Neutrophil (primary cell): ENCODE results near the gene INO80E.

Experiments used
- H3K27ac ChIP-seq: fragments of 200-600 bp; sonication (generic); 2 replicates; pipeline ENCODE4 v1.5.1; 2016; ENCODE audit warnings: mild to moderate bottlenecking, moderate library complexity
- H3K27me3 ChIP-seq: fragments of 200-600 bp; sonication (generic); 2 replicates; pipeline ENCODE4 v1.6.0; 2016; ENCODE audit warnings: mild to moderate bottlenecking
- H3K36me3 ChIP-seq: fragments of 200-600 bp; sonication (generic); 2 replicates; pipeline ENCODE4 v1.5.1; 2017
- H3K4me1 ChIP-seq, 2 experiments: fragments of 200-600 bp in 1 of 2; sonication (generic) in 1 of 2; 1 replicate in 1 of 2; 2 replicates in 1 of 2; pipeline versions ENCODE4 v1.5.1 to v1.6.1; 2013 to 2016; ENCODE audit warnings: low read depth in 1 of 2, low read length in 1 of 2, mild to moderate bottlenecking in 1 of 2, moderate library complexity in 1 of 2; ENCODE audit not compliant: control insufficient read depth in 1 of 2, insufficient read depth in 1 of 2
- H3K4me3 ChIP-seq, 2 experiments: fragments of 200-600 bp in 1 of 2; sonication (generic) in 1 of 2; 1 replicate in 1 of 2; 2 replicates in 1 of 2; pipeline ENCODE4 v1.5.1; 2013 to 2016; ENCODE audit warnings: low read depth in 1 of 2, low read length in 1 of 2, mild to moderate bottlenecking in 1 of 2, moderate library complexity in 1 of 2
- H3K9me3 ChIP-seq: fragments of 200-600 bp; sonication (generic); 2 replicates; pipeline ENCODE4 v1.5.1; 2016
- TF ChIP-seq, protein P1 (sequence below): fragments of 200-600 bp; sonication (generic); IDR thresholded peaks from 2 replicates; pipeline ENCODE4 v1.5.1; 2016; ENCODE audit warnings: antibody characterized with exemption

Gene INO80E

DNA sequence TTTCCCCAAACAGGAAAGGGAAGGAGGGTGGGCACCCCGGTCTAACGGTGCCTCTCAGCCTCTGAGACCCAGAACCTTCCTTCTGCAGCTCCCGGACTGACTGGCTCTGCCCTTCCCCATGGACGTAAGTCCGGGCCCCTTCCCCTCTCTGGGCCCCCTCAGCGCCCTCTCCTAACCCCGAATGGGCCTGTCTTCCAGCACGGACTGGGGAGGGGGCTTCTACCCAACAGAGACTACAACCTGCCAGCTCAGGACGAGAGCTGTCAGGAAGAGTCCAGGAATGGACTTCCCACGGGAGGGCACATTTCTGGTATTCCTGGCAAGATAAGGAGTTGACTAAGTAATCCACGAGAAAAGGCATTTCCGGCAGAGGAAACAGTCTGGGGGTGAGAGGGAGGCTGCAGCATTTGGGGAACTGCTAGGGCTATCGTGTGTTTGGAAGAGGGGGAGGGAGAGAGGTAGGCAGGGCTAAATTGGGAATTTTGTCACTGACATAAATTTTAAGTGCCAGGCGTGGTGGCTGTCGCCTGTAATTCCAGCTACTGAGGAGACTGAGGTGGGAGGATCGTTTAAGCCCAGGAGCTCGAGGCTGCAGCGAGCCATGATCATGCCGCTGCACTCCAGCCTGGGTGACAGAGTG lies 57.5 kb downstream of the INO80E start:
- peaks cover 10 to 16% of the 10 kb centered on the region in 2 experiments for H3K4me1 ChIP-seq
- H3K27me3 ChIP-seq: no peaks in the 10 kb centered on the region
- peak overlapping the region; percentile 72 to 74 for H3K4me3 ChIP-seq
- peak overlapping the region; percentile 60 for H3K27ac ChIP-seq
- TF ChIP-seq, protein P1, sequence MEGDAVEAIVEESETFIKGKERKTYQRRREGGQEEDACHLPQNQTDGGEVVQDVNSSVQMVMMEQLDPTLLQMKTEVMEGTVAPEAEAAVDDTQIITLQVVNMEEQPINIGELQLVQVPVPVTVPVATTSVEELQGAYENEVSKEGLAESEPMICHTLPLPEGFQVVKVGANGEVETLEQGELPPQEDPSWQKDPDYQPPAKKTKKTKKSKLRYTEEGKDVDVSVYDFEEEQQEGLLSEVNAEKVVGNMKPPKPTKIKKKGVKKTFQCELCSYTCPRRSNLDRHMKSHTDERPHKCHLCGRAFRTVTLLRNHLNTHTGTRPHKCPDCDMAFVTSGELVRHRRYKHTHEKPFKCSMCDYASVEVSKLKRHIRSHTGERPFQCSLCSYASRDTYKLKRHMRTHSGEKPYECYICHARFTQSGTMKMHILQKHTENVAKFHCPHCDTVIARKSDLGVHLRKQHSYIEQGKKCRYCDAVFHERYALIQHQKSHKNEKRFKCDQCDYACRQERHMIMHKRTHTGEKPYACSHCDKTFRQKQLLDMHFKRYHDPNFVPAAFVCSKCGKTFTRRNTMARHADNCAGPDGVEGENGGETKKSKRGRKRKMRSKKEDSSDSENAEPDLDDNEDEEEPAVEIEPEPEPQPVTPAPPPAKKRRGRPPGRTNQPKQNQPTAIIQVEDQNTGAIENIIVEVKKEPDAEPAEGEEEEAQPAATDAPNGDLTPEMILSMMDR: no peak
- H3K36me3 ChIP-seq: no peaks in the 10 kb centered on the region
- no peaks in the 10 kb centered on the region for H3K9me3 ChIP-seq

DNA sequence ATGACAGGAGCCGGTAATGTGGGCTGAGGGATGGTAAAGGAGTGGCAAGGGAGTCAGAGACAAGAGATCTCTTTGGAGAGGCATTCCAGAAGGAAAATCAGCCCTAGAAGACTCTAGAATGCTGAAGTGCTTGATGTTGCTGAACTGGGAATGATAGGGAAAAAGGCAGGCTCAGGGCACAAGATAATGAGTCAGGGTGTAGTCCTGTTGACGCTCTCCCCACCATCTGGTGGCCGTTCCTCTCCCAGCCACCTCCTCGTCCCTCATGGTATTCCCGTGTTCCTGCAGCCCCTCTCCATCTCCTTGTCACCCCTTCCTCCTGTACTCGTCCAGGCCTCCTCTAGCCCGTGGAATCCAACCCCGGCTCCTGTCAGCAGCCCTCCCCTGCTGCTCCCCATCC lies 58.4 kb downstream of the INO80E start:
- Histone ChIP-seq H3K27ac (no peak overlapping the region), H3K36me3 (no peaks in the 10 kb centered on the region), H3K4me3 (no peak overlapping the region), H3K27me3 (no peaks in the 10 kb centered on the region), H3K4me1 (peaks cover 10 to 16% of the 10 kb centered on the region in 2 experiments), H3K9me3 (no peaks in the 10 kb centered on the region)
- TF ChIP-seq, protein P1: no peak

DNA sequence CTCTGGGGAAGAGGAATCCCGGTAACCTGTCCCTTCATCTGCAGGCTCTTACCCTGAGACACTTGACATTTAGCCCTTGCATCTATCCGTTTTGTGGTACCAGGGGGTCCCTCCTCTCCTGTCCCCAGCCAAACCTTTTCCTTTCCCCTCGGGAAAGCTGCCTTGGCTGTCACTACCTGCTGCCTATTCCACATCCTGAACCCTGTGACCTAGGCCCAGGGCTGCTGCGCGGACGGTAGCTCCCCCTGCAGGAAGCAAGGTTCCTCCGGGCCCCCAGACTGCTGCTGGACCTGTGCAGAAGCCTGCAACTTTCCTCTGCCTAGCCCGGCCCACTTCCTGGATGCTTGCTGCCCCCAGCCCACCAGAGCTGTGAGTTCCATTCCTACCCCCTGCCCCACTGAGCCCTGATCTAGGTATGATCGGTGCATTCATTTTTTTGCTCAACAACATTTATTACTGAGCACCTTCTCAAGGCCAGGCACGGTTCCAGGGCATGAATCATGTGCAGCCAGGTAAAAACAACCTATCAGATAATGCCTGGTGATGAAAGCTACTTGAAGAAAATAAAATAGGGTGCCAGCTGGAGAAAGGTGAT lies 59.0 kb downstream of the INO80E start:
- TF ChIP-seq, protein P1: no peak
- H3K27me3 ChIP-seq: no peaks in the 10 kb centered on the region
- no peaks in the 10 kb centered on the region for H3K9me3 ChIP-seq

More for the DNA sequence above, 59.0 kb downstream of the INO80E start:
- Histone ChIP-seq H3K27ac (no peak overlapping the region), H3K36me3 (no peaks in the 10 kb centered on the region), H3K4me1 (peaks cover 10 to 16% of the 10 kb centered on the region in 2 experiments), H3K4me3 (no peak overlapping the region)
